Caki2 (cell line): ENCODE measurements around the gene IRF2BP1. TPM values are rescaled to one million over a fixed set of nuclear protein-coding genes. Genes with fewer than 3 reads are reported as not detected.

Experiments used
- total RNA-seq: library from RNA; depleted of rRNA; stranded (reverse); fragments of >200 nt; shearing (Covaris generic); gene quantifications from 2 replicates; pipeline ENCODE4 v1.2.3, GENCODE V29; 2014; ENCODE audit warnings: low replicate concordance; rRNA removed

IRF2BP1 gene
- total RNA-seq, 1 experiment from 2014 or later = 42.5 TPM

Other genes starting within 250 kb of the IRF2BP1 start
- gene EML2, start 246.7 kb downstream of the IRF2BP1 start, total RNA-seq = 36.2 and 59.8 TPM in 2 replicates
- gene GIPR, start 217.9 kb downstream of the IRF2BP1 start, total RNA-seq = 0.44 TPM in 1 of 2 replicates, not detected in the other
- 578 and 718 TPM in 2 replicates for gene SNRPD2, start 194.2 kb downstream of the IRF2BP1 start, total RNA-seq
- 31.2 and 35.6 TPM in 2 replicates for gene QPCTL, start 193.5 kb downstream of the IRF2BP1 start, total RNA-seq
- 21.0 and 22.0 TPM in 2 replicates for gene FBXO46, start 155.2 kb downstream of the IRF2BP1 start, total RNA-seq
- gene MEIOSIN, start 152.7 kb downstream of the IRF2BP1 start, total RNA-seq = 0.35 TPM in 1 of 2 replicates, not detected in the other
- 14.3 and 15.2 TPM in 2 replicates for gene SIX5, start 116.9 kb downstream of the IRF2BP1 start, total RNA-seq
- 4.8 and 9.1 TPM in 2 replicates for gene DMPK, start 103.7 kb downstream of the IRF2BP1 start, total RNA-seq
- gene DMWD, start 93.3 kb downstream of the IRF2BP1 start, total RNA-seq = 22.3 and 25.6 TPM in 2 replicates
- not detected in 2 replicates for gene RSPH6A, start 70.8 kb downstream of the IRF2BP1 start, total RNA-seq
- 75.2 and 83.9 TPM in 2 replicates for gene SYMPK, start 23.0 kb downstream of the IRF2BP1 start, total RNA-seq
- 0.14 TPM in 1 of 2 replicates, not detected in the other for gene FOXA3, start 21.8 kb downstream of the IRF2BP1 start, total RNA-seq
- 2.4 and 6.0 TPM in 2 replicates for gene MYPOP, start 16.5 kb upstream of the IRF2BP1 start, total RNA-seq
- not detected in 2 replicates for gene NANOS2, start 28.6 kb upstream of the IRF2BP1 start, total RNA-seq
- gene NOVA2, start 87.7 kb upstream of the IRF2BP1 start, total RNA-seq = not detected in 2 replicates
- gene CCDC61, start 109.3 kb upstream of the IRF2BP1 start, total RNA-seq = 11.1 and 17.0 TPM in 2 replicates
- not detected in 2 replicates for gene PGLYRP1, start 136.9 kb upstream of the IRF2BP1 start, total RNA-seq
- gene IGFL4, start 154.9 kb upstream of the IRF2BP1 start, total RNA-seq = not detected in 2 replicates
- not detected in 2 replicates for gene IGFL3, start 238.5 kb upstream of the IRF2BP1 start, total RNA-seq